Naive thymus-derived CD8-positive, alpha-beta T cell (primary cell): ENCODE results near the gene NAA15. TPM values are rescaled to one million over a fixed set of nuclear protein-coding genes. Genes with fewer than 3 reads are reported as not detected.
A peak's percentile ranks its signal among the peaks of the same experiment; 100 is the strongest.
"Not testable (repeated sequence)": the region's sequence is repeated elsewhere in the genome, so short reads cannot be mapped to it uniquely, and the experiment has no call there.

Experiments used
- ATAC-seq, 2 donors: fragments of 150-1000 bp; cut with Tn5 transposase in 1 of 2; sonication (Bioruptor Pico), chemical (Tn5 transposase) in 1 of 2; 1 replicate in 1 of 2; 2 replicates in 1 of 2; pipeline ENCODE4 v1.10.0; 2021; ENCODE audit warnings: mild to moderate bottlenecking in 2 of 2, moderate library complexity in 2 of 2
- POLR2A ChIA-PET: fragments of 350-600 bp; sonication (Branson Sonifier 250); formaldehyde crosslinking; loops from one replicate; lab custom pipeline; 2021; ENCODE audit warnings: antibody characterized with exemption; lab: Charles Lee
- DNase-seq, 10 donors: peaks; one replicate each; pipeline versions ENCODE4 v3.0.0 to v3.0.0-alpha.2; 2020 to 2022
- H3K27ac Mint-ChIP-seq, 10 donors: one replicate each; pipeline ENCODE4 v1.8.0; 2020 to 2022; ENCODE audit warnings: mild to moderate bottlenecking in 10 of 10, mixed read lengths in 10 of 10, moderate library complexity in 4 of 10, inconsistent platforms in 1 of 10
- H3K27me3 Mint-ChIP-seq, 5 donors: one replicate each; pipeline ENCODE4 v1.8.0; 2021 to 2022; ENCODE audit warnings: mixed read lengths in 5 of 5
- H3K36me3 Mint-ChIP-seq, 3 donors: one replicate each; pipeline ENCODE4 v1.8.0; 2020 to 2022; ENCODE audit warnings: mixed read lengths in 3 of 3, mild to moderate bottlenecking in 2 of 3, inconsistent platforms in 1 of 3
- H3K4me1 Mint-ChIP-seq, 4 donors: one replicate each; pipeline ENCODE4 v1.8.0; 2021 to 2022; ENCODE audit warnings: mixed read lengths in 4 of 4
- H3K4me3 Mint-ChIP-seq, 10 donors: one replicate each; pipeline ENCODE4 v1.8.0; 2020 to 2022; ENCODE audit warnings: mild to moderate bottlenecking in 10 of 10, mixed read lengths in 10 of 10, moderate library complexity in 6 of 10, inconsistent platforms in 1 of 10
- H3K9me3 Mint-ChIP-seq, 9 donors: one replicate each; pipeline ENCODE4 v1.8.0; 2020 to 2022; ENCODE audit warnings: mixed read lengths in 9 of 9, mild to moderate bottlenecking in 3 of 9, inconsistent platforms in 1 of 9, moderate library complexity in 1 of 9
- polyA plus RNA-seq, 3 donors: library from polyadenylated mRNA; unstranded; fragments of 300-500 nt; fragmentation: Illumina TruSeq; gene quantifications; one replicate each; pipeline ENCODE4 v1.2.3, GENCODE V29; 2021
- total RNA-seq, 8 experiments: library from RNA in 2 of 8; stranded (reverse) in 2 of 8; gene quantifications; one replicate each; pipeline ENCODE4 v1.2.3 and lab custom pipeline; 2021 to 2026

NAA15 gene
- total and polyA plus RNA-seq, 5 experiments from 2014 or later, result 32.1 to 60.8 (median 41.8) TPM

DNA sequence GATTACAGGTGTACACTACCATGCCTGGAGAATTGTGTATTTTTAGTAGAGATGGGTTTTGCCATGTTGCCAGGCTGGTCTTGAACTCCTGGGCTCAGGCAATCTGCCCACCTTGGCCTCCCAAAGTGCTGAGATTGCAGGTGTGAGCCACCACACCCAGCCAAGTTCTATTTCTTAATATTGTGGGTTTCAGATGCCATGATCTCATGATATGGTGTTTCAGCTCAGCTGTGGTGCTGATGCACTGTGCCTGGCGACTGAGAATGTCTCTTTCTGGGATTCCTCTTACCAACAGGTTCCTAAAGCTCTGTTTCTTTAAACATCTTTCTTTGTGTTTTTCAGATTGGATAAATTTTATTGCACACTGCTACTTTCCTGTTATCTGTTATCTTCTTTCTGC, 18.3 kb downstream of the NAA15 start:
- DNase-seq, result no peak
- ATAC-seq, result no peak
- Mint-ChIP-seq H3K27me3 (no peaks in the 10 kb centered on the region), H3K36me3 (peaks cover 0 to 18% (median 4%) of the 10 kb centered on the region in 3 donors), H3K27ac (peak overlapping the region in 4 of 10 donors; percentile 22 to 70 (median 55)), H3K4me3 (peak overlapping the region in 1 of 10 donors; percentile 23), H3K9me3 (peaks cover 0 to 3% (median 0%) of the 10 kb centered on the region in 9 donors), H3K4me1 (peaks cover 32 to 81% (median 80%) of the 10 kb centered on the region in 4 donors)
- POLR2A ChIA-PET, result no interaction called here

DNA sequence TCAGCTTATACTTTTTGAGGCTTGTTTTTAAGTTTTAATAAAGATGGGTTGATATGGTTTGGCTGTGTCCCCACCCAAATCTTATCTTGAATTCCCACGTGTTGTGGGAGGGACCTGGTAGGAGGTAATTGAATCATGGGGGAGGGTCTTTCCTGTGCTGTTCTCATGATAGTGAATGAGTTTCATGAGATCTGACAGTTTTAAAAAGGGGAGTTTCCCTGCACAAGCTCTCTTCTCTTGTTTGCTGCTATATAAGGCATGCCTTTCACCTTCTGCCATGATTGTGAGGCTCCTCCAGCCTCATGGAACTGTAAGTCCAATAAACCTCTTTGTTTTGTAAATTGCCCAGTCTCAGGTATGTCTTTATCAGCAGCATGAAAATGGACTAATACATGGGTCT, 20.8 kb downstream of the NAA15 start:
- H3K9me3 Mint-ChIP-seq, result not testable (repeated sequence)
- peak overlapping the region in 1 of 10 donors; percentile 24 for H3K4me3 Mint-ChIP-seq
- H3K27ac Mint-ChIP-seq, result peak overlapping the region in 4 of 10 donors; percentile 1 to 59 (median 22)

DNA sequence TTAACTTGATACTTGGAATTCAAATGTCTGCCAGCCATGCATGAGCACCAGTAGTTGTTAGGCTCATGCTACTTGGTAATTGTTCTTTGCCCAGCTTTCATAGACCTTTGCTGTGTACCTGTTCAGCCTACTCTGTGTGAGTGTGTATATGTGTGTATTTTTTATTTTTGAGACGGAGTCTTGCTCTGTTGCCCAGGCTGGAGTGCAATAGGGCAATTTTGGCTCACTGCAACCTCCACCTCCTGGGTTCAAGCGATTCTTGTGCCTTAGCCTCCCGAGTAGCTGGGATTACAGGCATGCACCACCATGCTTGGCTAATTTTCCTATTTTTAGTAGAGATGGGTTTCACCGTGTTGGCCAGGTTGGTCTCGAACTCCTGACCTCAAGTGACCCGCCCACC, 21.2 kb downstream of the NAA15 start:
- ATAC-seq, DNase-seq, H3K27me3 Mint-ChIP-seq, POLR2A ChIA-PET, H3K9me3 Mint-ChIP-seq: not testable (repeated sequence)
- peak overlapping the region in 3 of 10 donors; percentile 24 to 42 (median 24) for H3K4me3 Mint-ChIP-seq
- peaks cover 24 to 71% (median 61%) of the 10 kb centered on the region in 4 donors for H3K4me1 Mint-ChIP-seq
- peaks cover 0 to 24% (median 4%) of the 10 kb centered on the region in 3 donors for H3K36me3 Mint-ChIP-seq
- peak overlapping the region in 5 of 10 donors; percentile 1 to 44 (median 20) for H3K27ac Mint-ChIP-seq

More for the DNA sequence above, 20.8 kb downstream of the NAA15 start:
- H3K27me3 Mint-ChIP-seq, POLR2A ChIA-PET, ATAC-seq, DNase-seq: not testable (repeated sequence)
- H3K36me3 Mint-ChIP-seq, result peaks cover 0 to 22% (median 4%) of the 10 kb centered on the region in 3 donors
- H3K4me1 Mint-ChIP-seq, result peaks cover 26 to 74% (median 66%) of the 10 kb centered on the region in 4 donors

- ATAC-seq (no peak), DNase-seq (no peak)
- peaks cover 25 to 63% (median 57%) of the 10 kb centered on the region in 4 donors for H3K4me1 Mint-ChIP-seq
- H3K9me3 Mint-ChIP-seq, result peaks cover 0 to 7% (median 2%) of the 10 kb centered on the region in 9 donors
- H3K36me3 Mint-ChIP-seq, result peaks cover 7 to 44% (median 20%) of the 10 kb centered on the region in 3 donors
- peak overlapping the region in 4 of 10 donors; percentile 16 to 63 (median 49) for H3K27ac Mint-ChIP-seq
- no peak overlapping the region for H3K4me3 Mint-ChIP-seq
- POLR2A ChIA-PET, result no interaction called here
- H3K27me3 Mint-ChIP-seq, result no peaks in the 10 kb centered on the region
Observed at GRCh38 chr4:139324620-139325019, 23.3 kb downstream of the NAA15 start.

DNA sequence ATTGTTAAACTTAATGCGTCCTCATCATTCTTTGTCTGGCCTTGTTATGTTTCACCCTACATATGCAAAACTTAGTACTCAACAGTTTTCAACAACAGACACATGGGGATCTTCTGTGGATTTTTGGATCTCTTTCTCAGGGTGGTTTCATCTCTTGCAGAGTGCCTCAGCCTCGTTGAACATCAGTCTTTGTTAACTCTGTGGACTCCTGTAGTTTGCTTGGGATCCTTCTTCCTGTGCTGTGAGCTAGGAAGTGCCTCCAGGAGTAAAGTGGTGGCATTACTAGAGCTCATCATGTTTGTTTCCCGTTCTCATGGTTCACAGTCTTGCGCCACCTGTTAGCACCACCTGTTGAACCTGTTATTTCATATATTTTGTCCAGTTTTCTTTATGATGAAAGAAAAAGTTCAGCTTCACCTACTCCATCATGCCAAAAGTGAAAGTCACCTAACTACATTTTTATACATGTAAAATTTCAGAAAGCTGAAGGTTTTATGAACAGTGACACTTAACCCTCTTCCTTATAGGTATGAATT, 28.4 kb downstream of the NAA15 start:
- peaks cover 0 to 9% (median 2%) of the 10 kb centered on the region in 9 donors for H3K9me3 Mint-ChIP-seq
- peak overlapping the region in 6 of 10 donors; percentile 15 to 58 (median 40) for H3K27ac Mint-ChIP-seq
- peaks cover 11 to 55% (median 21%) of the 10 kb centered on the region in 3 donors for H3K36me3 Mint-ChIP-seq
- no peaks in the 10 kb centered on the region for H3K27me3 Mint-ChIP-seq
- peak overlapping the region in 5 of 10 donors; percentile 8 to 40 (median 27) for H3K4me3 Mint-ChIP-seq
- peaks cover 15 to 46% (median 34%) of the 10 kb centered on the region in 4 donors for H3K4me1 Mint-ChIP-seq
- no peak for ATAC-seq
- POLR2A ChIA-PET, result no interaction called here
- no peak for DNase-seq

GRCh38 chr4:139330283-139330682, 29.0 kb downstream of the NAA15 start:
- Mint-ChIP-seq H3K9me3 (peaks cover 0 to 9% (median 2%) of the 10 kb centered on the region in 9 donors), H3K27me3 (no peaks in the 10 kb centered on the region), H3K36me3 (peaks cover 11 to 57% (median 21%) of the 10 kb centered on the region in 3 donors), H3K4me1 (peaks cover 11 to 44% (median 30%) of the 10 kb centered on the region in 4 donors), H3K27ac (peak overlapping the region in 6 of 10 donors; percentile 4 to 49 (median 14)), H3K4me3 (peak overlapping the region in 1 of 10 donors; percentile 40)
- DNase-seq, result no peak
- ATAC-seq, result no peak
- POLR2A ChIA-PET, result no interaction called here

DNA sequence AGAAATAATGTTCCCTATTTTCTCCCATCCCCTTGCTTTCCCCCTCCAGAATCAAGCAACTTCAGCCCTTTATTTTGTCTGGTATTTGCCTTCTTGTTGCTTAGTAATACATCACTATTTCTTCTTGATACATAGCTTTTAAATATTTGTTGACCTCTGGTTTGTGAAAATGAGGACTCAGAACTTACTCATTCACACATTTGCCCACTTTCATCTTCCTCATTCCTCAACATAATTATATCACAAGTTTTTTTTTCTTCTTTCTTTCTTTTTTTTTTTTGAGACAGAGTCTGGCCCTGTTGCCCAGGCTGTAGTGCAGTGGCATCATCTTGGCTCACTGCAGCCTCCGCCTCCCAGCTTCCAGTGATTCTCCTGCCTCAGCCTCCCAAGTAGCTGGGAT, 29.9 kb downstream of the NAA15 start:
- peaks cover 0 to 9% (median 2%) of the 10 kb centered on the region in 9 donors for H3K9me3 Mint-ChIP-seq
- peaks cover 11 to 37% (median 27%) of the 10 kb centered on the region in 4 donors for H3K4me1 Mint-ChIP-seq
- peak overlapping the region in 1 of 10 donors; percentile 57 for H3K4me3 Mint-ChIP-seq
- peak overlapping the region in 4 of 10 donors; percentile 11 to 60 (median 49) for H3K27ac Mint-ChIP-seq
- ATAC-seq (no peak), DNase-seq (no peak)
- POLR2A ChIA-PET, result no interaction called here
- peaks cover 11 to 65% (median 21%) of the 10 kb centered on the region in 3 donors for H3K36me3 Mint-ChIP-seq
- no peaks in the 10 kb centered on the region for H3K27me3 Mint-ChIP-seq

DNA sequence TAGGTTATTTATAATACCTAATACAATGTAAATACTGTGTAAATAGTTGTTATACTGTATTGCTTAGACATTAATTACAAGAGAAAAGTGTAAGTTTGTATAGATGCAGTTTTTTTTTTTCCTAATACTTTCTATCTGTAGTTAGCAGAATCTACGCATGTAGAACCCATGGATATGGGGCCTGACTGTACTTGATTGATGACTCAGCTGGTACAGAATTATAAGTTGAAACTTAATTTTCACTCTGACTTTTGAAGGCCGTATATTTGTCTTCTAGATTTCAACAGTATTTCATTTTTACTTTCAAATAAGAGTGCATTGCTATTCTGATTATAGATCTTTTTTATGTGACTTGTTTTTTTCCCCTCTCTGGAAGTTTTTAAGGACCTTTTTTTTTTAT, 31.7 kb downstream of the NAA15 start:
- Mint-ChIP-seq H3K27ac (peak overlapping the region in 2 of 10 donors; percentile 66 to 76), H3K4me1 (peaks cover 13 to 35% (median 30%) of the 10 kb centered on the region in 4 donors), H3K4me3 (no peak overlapping the region), H3K27me3 (no peaks in the 10 kb centered on the region), H3K9me3 (peaks cover 0 to 9% (median 2%) of the 10 kb centered on the region in 9 donors), H3K36me3 (peaks cover 11 to 70% (median 17%) of the 10 kb centered on the region in 3 donors)
- DNase-seq (no peak), ATAC-seq (no peak)
- POLR2A ChIA-PET, result no interaction called here

- ATAC-seq (no peak), DNase-seq (no peak)
- Mint-ChIP-seq H3K36me3 (peaks cover 0 to 79% (median 9%) of the 10 kb centered on the region in 3 donors), H3K4me1 (peaks cover 3 to 22% (median 14%) of the 10 kb centered on the region in 4 donors), H3K4me3 (no peak overlapping the region), H3K27me3 (no peaks in the 10 kb centered on the region), H3K27ac (peak overlapping the region in 3 of 10 donors; percentile 6 to 49 (median 41)), H3K9me3 (no peaks in the 10 kb centered on the region)
- POLR2A ChIA-PET, result no interaction called here
Observed at GRCh38 chr4:139337612-139338011, 36.3 kb downstream of the NAA15 start.

DNA sequence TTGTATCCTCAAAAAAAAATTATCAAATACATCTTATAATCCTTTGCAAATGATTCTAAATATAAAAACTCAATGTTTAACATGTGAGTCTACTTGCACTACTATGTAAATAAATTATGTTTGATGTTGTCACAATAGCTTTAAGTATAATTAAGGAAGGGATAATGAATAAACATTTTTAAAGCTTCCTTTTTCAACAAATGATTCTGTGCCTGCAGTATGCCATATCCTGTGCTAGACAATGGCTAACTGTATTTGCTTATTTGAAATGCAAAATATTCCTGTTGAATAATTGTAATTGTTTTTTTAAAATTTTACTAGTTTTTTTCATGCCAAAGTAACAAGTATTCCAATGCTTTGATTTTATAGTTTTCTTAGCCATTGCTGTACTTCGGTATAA, 60.0 kb downstream of the NAA15 start:
- POLR2A ChIA-PET, result no interaction called here
- no peaks in the 10 kb centered on the region for H3K9me3 Mint-ChIP-seq
- peaks cover 0 to 1% (median 0%) of the 10 kb centered on the region in 4 donors for H3K4me1 Mint-ChIP-seq
- DNase-seq (no peak), ATAC-seq (no peak)
- H3K27me3 Mint-ChIP-seq, result no peaks in the 10 kb centered on the region
- H3K36me3 Mint-ChIP-seq, result peaks cover 4 to 78% (median 15%) of the 10 kb centered on the region in 3 donors
- no peak overlapping the region for H3K4me3 Mint-ChIP-seq
- H3K27ac Mint-ChIP-seq, result no peak overlapping the region

DNA sequence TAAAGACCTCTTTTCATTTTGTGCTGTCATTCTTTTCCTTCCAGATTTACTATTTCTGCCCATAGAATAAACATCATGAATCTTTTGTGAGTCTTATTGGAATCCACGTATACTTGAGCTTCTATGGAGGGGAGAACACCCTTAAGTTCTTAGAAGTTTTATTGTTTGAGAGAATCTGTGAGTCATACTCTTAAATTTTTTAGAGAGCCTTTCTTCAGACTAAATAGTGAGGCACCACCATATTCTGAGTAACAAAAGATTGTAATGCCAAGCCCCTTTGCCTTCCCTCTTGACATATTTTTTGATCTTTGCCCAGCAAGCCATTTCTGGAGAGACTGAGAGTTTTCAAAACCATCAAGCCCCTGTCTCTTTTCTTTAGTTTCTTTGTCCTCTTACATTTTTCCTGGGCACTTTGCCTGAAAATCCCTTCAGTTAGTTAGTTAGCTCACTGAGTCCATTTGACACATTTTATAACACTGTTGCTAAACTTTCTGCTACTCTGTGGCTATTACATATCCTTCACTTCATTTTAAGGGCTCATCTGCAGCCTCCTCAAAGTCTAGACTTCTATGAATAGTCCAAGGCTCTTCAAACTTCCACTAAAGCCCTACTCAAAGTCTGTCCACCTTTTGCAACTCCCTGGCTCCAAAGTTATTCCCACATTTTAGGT, 66.3 kb downstream of the NAA15 start:
- POLR2A ChIA-PET, result no interaction called here
- DNase-seq (no peak), ATAC-seq (no peak)
- peaks cover 4 to 86% (median 22%) of the 10 kb centered on the region in 3 donors for H3K36me3 Mint-ChIP-seq
- H3K27me3 Mint-ChIP-seq, result no peaks in the 10 kb centered on the region
- peaks cover 0 to 6% (median 1%) of the 10 kb centered on the region in 4 donors for H3K4me1 Mint-ChIP-seq
- peak overlapping the region in 6 of 10 donors; percentile 10 to 46 (median 18) for H3K27ac Mint-ChIP-seq
- no peak overlapping the region for H3K4me3 Mint-ChIP-seq
- no peaks in the 10 kb centered on the region for H3K9me3 Mint-ChIP-seq

GRCh38 chr4:139368998-139369397, 67.7 kb downstream of the NAA15 start:
- POLR2A ChIA-PET, result interaction anchor here (0.7 kb wide), 1 partner anchor 101 kb away, joined by 5 read pairs; no protein-coding TSS in a partner anchor
- H3K27me3 Mint-ChIP-seq, result no peaks in the 10 kb centered on the region
- DNase-seq, result no peak
- no peak for ATAC-seq
- H3K27ac Mint-ChIP-seq, result no peak overlapping the region
- H3K9me3 Mint-ChIP-seq, result no peaks in the 10 kb centered on the region
- H3K36me3 Mint-ChIP-seq, result peaks cover 0 to 89% (median 20%) of the 10 kb centered on the region in 3 donors
- H3K4me3 Mint-ChIP-seq, result no peak overlapping the region
- peaks cover 0 to 6% (median 2%) of the 10 kb centered on the region in 4 donors for H3K4me1 Mint-ChIP-seq

DNA sequence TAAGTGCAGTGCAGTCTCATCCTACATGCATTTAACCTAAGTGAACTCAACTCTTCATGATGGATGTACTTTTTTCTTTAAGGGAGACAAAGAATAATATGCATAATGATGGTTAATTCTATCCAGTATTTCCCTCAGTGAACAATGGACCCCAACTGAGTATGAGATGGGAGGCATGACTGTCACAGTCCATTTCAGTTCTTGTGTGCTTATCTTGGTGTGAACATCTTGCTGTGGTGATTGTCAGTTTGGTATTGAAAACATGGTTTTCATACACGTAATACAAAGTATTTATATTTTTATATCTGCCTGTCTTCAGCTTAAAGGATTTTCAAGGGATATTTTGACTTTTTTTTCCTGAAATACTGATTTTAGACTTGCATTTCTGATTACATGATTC, 72.9 kb downstream of the NAA15 start:
- Mint-ChIP-seq H3K27me3 (no peaks in the 10 kb centered on the region), H3K4me1 (peaks cover 0 to 5% (median 4%) of the 10 kb centered on the region in 4 donors), H3K27ac (no peak overlapping the region), H3K36me3 (peaks cover 0 to 89% (median 22%) of the 10 kb centered on the region in 3 donors), H3K4me3 (no peak overlapping the region), H3K9me3 (no peaks in the 10 kb centered on the region)
- ATAC-seq (no peak), DNase-seq (no peak)
- POLR2A ChIA-PET, result no interaction called here
